Activated CD4-positive, alpha-beta T cell treated with anti-CD3 and anti-CD28 coated beads for 4 hours (primary cell): ENCODE measurements around the gene LRRC28.
"Not testable (repeated sequence)": the region's sequence is repeated elsewhere in the genome, so short reads cannot be mapped to it uniquely, and the experiment has no call there.

Experiments
- DNase-seq, 2 donors: peaks; one replicate each; pipeline ENCODE4 v3.0.0-alpha.2; 2020

The LRRC28 gene

DNA sequence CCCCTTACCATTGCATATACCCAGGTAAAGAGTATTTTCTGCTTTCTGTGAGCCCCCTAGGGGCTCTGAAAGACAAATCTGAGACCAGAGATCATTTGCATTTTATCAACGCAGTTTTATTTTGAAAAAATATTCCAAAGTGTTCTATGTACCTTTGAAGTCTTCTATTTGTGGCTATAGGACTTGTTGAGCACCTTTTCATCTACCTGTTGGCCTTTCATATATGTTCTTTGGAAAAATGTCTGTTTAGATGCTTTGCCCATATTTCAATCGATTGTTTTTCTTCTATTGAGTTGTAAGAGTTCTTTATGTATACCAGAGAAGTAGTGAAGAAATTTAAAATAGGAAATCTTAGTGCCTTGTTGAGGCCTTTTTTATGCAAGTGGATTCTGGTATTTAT, 94.0 kb downstream of the LRRC28 start:
- no peak for DNase-seq

DNA sequence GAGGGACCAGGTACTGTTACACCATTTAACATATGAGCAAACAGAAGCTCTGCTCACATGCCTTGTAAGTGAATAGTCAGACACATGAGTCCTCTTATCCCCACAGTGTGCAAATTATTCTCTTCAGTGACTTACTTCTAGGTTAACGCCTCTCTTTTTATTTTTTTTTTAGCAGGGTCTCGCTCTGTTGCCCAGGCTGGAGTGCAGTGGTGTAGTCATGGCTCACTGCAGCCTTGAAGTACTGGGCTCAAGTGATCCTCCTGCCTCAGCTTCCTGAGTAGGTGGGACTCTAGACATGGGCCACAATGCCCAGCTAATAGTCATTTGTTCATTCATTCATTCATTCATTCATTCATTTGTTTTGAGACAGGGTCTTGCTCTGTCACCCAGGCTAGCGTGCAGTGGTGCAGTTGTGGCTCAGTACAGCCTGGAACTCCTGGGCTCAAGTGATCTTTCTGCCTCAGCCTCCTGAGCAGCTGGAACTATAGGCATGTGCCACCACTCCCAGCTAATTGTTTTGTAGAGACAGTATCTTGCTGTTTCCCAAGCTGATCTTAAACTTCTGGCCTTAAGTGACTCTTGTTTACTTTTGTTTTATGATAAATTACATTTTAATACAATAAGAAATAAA, 94.7 kb downstream of the LRRC28 start:
- DNase-seq = no peak

DNA sequence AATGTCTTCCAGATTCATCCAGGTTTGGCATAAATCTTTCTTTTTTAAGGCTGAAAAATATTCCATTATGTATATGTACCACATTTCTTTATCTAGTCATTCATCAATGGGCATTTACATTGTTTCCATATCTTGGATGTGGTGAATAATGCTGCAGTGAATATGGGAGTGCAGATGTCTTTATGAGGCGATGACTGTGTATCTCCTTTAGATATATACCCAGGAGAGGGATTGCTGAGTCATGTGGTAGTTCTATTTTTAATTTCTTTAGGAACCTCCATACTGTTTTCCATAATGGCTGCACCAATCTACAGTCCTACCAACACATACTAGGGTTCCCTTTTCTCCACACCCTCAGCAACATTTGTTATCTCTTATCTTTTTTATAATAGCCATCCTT, 96.3 kb downstream of the LRRC28 start:
- no peak for DNase-seq

DNA sequence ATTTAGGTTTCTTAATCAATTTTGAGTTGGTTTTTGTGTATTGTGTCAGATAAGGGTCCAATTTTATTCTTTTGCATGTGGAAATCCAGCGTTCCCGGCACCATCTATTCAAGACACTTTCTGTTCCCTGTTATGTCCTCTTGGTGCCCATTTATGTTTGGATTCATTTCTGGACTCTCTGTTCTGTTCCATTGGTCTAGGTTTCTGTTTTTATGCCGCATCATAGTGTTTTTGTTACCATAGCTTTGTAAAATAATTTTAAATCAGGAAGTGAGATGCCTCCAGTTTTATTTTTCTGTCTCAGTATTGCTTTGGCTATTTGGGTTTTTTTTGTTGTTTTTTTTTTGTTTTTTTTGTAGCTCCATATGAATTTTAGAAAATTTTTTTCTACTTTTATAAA, 97.1 kb downstream of the LRRC28 start:
- no peak for DNase-seq

DNA sequence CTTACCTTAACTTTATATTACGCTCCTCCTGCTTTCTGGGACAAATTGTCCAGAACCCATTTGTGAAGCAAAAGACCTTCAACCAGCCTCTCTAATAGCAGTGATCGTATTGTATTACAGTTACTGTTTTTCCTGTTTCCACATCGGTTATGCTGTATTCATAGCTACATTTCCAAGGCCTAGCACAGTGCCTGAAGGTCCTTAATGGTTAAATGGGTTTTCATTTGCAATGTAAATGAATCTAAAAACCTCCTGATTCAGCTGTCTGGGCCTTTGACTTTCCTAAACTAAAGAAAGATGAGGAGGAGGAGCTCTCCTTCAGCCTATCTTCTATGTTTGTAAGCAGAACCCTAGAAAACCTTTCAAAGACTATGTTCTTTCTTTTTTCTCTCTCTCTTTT, 99.1 kb downstream of the LRRC28 start:
- DNase-seq = no peak

DNA sequence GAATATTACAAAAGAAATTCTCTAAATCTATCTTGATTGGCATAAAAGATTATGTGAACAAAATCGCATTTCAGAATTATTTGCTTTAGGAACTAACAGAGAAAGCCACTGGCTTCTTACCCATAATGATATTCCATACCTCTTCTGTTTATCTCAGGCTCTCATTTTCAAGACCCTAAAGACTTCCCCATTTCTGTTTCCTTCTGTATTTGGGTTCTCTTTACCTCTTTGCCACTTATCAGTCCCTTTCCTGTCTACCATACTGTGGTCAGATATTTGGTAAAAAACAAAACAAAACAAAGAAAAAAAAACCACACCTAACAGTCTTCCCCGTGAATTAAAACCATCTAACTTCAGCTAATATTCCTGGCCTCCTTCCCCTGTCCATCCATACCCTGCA, 108.5 kb downstream of the LRRC28 start:
- no peak for DNase-seq

DNA sequence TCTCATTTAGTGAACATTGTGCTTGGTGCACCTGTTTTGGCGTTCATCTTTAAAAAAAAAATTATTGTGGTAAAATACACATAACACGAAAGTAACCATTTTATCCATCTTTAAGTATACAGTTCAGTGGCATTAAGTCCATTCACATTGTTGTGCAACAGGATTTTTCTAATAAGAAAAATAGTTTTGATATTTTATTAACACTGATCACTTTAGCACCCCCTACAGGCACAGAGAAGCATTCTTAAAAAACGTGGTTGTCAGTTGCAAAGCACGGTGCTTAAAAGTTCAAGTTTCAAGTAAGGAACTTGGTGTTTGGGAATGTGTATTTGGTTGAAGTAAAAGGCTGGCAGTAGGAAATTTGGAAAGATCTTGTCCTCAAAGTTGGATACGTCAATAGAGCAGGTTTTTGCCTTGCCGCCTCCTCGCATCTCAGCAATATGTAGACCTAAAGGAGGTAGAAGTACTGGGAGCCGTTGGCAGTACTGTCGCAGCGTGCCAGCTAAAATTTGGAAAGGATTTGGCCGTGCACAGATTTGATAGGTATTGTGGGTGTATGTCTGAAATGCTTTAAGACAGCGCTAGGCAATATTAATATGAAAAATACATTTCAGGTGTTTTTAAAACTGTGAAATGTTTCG, 110.4 kb downstream of the LRRC28 start:
- DNase-seq = no peak

DNA sequence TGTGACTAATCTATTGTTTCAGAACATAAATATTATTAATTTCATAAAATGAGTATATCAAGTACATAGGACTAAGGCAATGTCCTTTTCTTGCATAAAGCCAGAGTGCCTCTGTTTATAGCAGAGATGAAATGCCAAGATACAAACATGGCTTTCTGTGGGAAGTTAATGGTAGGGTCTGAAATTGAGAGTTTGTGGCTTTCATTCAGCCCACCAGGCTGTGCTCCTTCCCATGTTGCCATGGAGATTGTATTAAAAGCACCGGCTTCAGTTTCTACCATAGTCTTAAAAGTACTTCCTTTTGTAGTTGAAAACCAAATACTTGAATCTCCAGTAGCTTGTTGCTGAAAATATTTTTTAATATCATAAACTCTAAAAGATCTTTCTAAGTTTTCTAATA, 114.0 kb downstream of the LRRC28 start:
- DNase-seq = no peak

DNA sequence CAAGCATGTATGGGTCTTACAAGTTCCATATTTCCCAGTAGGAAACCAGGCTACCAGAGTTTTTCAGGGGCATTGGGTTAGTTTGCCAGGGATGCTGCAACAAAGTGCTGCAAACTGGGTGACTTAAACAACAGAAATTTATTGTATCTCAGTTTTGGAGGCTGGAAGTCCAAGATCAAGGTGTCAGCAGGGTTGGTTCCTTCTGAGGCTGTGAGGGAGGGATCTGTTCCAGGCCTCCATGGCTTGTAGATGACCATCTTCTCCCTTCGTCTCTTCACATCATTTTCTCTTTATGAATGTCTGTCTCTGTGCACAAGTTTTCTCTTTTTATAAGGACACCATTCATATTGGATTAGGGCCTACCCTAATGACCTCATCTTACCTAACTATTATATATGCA, 114.7 kb downstream of the LRRC28 start:
- DNase-seq = no peak

DNA sequence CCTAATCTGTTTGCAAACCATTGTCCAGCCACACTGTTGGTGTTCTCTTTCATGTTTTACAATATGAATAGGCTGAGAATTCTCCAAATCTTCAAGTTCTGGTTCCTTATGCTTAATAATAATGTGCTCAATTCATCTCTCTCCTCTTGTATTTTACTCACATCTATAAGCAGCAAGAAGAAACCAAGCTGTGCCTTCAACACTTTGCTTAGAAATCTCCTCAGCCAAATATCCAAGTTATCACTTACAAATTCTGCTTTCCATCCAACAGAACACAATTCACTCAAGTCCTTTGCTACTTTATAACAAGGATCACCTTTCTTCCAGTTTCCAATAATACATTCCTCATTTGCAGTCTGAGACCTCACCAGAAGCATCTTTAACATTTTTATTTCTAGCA, 117.5 kb downstream of the LRRC28 start:
- no peak for DNase-seq

DNA sequence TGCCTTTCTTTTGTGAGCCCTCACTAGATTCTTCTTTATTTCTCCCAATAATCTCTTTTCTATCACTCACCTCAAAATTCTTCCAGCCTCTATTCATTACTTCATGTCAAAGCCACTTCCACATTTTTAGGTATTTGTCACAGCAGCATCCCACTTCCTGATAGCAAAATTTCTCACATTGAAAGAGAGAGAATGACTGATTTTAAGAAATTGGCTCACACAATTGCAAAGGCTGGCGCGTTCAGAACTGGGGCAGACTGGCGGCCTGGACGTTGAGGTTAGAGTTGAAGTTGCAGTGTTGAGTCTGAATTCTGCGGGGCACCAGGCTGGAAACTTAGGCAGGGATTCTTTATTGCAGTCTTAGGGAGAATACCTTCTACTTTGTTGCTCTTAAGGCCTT, 117.9 kb downstream of the LRRC28 start:
- DNase-seq = no peak

DNA sequence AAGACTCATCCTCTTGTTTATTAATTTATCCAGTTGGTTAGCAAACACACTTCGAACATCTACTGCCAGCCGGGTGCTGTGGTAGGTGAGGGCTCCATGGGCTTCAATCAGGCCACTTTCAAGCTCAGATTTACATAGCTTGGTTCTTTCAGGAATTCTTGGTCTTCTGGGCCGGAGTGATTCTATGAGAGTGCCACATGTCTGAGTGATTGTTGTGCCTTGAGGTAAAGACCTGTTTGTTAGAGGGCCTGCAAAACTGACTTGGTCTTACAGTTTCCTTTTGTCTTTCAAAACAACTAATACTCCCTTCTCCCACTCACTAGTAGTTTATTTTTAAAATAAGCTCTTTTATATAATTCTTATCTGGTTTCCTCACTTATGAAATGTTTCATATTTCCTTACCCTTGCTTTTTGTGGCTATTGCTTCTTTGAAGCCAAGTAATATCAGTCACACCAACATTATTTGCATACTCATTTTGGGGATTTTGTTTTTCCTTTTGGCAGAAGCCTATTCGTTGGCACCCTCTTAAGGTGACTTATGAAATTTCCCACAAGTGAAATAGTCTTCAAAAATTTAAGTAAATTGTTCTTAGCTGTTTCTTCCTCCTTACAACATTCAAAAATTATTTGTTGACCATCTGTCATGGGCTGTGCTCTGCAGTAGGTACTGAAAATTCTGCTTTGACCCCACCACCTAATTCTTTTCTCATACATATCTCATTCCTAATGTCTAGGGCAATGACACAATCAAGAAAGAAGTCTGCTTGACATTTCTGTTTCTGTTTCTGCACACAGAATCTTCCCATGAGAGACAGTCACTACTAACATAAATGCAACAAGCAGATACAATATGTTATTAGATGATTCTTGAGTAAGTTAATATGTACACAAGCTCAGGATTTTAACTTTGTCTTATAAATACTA, 120.2 kb downstream of the LRRC28 start:
- no peak for DNase-seq

DNA sequence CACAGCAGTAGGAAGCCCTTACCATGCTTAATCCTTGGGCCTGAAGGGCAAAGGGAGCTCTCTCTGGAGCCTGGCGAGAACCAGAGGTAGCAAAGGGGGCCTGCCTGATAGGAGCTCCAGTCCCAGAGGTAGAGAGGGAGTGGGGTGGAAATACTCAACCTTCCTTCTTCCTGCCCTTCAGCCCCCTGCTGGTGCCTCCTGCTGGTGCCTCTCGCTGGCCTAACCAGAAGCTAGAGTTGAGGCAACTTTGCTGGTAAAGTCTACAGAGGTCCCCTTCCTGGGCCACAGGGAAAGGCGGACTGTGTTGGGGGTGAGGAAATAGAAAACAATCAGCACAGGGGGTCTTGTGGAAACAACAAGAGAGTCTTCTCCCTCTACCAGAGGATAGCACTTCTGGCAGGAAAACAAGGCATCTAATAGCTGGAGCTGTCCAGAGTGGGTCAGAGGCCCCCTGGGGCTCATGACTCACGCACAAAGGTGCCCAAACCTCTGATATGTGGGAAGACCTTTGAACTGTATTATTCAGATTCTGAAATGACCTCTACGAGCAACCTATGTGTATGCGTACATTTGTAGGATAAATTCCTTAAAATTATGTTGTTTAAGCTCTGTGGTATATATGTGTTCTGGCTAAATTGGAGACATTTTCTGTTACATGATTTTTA, 133.9 kb downstream of the LRRC28 start:
- no peak for DNase-seq

DNA sequence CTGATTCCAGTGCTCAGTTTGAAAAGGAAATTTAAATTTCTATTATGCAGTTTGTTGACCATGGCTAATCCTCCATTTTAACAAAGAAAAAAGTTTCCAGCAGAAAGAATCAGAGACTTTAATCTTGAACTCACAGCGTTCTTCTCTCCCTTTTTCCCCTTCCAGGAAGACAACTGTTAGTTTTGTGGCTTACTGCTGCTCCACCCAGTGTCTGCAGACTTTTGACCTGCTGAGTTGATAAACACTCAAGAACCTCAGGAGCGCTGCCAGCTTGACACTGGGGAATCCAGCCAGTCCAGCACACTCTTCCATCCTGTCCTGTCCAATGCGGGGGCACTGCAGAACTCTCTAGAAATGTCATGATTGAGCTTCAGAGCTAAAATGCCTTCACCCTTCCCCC, 134.6 kb downstream of the LRRC28 start:
- DNase-seq = no peak

DNA sequence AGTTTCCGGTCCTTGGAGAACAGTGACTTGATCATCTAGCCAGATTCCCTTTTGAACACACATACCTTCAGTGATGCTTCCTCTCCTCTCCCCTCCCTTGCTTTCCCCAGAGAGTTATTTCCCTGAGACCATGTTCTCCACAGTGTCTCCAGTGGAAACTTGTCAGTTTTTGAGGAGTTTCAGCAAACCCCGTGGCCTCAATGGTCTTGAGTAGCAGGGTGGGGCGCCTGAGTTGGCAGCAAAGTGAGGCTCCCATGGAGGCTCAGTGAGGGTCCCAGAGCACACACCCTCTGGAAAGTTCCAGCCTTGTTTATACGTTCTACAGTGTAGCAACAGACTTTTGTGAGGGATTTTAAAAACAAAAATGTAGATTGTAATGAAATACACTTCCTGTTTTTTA, 135.1 kb downstream of the LRRC28 start:
- no peak for DNase-seq

DNA sequence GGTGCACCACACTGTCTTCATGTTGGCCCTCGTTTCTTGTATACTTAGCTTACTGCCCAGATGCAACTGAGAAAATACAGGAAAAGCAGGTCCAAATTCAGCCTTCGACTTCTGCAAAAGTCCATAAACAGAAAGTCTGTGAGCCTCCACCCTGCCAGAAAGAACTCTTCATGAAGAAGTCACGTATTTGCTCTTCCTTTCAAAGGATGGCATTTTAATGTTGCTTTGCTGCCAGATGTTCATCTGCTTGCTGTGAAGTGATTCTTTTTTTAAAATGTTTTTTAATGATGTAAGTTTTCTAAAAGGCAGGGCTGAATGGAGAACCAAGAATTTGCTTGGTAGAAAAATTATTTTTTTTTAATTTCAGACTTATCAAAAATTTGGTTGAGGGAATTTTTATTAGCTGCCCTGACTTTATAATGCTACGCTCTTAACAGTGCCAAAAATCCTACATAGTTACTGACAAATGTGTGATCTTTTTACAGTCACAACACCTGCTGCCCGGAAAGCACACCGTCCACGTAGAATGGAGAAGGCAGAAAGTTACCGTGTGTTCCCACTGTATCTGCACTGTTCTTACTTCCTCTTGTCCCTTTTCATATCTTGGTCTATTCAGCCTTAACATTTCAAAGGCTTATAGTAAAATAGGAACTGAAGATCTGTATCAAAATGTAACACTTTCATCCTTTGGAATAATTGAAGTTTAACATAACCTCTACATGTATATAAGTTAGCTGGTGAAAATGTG, 136.3 kb downstream of the LRRC28 start:
- no peak for DNase-seq

DNA sequence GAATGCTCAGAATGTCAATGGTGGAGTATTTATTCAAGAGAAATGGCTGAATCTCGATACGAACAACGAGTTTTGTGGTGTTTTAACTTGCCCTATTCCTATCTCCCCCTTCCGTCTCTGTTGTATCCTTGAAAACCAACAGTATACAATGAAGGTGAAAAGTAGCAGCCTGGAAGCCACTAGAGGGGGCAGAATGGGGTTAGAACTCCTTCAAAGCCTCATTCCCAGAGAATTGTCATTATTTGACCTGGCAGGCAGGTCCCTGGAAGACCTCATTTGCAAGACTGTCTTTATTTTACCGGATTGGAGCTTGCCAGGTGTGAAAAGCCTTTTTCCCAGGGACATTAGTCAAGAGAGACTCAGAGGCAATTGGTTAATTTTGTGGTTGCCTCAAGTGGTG, 139.4 kb downstream of the LRRC28 start:
- no peak for DNase-seq

DNA sequence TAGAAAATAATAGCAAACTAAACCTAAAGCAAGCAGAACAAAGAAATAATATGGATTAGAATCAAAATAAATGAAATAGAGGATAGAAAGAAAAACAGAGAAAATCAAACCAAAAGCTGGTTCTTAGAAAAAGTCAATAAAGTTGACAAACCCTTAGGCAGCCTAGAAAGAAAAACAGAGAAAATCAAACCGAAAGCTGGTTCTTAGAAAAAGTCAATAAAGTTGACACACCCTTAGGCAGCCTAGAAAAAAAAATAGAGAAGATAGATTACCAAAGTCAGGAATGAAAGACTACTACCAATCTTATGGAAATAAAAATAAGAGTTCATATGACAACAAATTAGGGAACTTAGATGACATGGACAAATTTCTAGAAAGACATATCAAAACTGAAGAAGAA, 142.4 kb downstream of the LRRC28 start:
- no peak for DNase-seq

DNA sequence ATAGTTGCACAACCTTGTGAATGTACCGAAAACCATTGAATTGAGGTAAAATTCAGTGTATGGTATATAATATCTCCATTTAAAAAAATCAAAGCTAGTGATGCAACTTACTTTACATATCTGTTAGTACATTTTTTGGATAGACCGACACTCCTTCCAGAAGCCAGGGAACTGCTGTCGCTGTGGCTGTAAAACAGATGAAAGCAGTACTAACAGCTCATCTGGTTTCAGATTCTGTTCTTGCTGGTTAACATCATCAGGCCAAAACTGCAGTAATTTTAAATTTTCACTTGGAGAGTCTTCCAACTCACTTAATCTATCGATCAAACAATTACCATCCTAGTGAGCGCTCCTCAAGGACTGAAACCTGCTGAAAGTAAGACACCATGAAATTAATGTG, 145.1 kb downstream of the LRRC28 start:
- no peak for DNase-seq

DNA sequence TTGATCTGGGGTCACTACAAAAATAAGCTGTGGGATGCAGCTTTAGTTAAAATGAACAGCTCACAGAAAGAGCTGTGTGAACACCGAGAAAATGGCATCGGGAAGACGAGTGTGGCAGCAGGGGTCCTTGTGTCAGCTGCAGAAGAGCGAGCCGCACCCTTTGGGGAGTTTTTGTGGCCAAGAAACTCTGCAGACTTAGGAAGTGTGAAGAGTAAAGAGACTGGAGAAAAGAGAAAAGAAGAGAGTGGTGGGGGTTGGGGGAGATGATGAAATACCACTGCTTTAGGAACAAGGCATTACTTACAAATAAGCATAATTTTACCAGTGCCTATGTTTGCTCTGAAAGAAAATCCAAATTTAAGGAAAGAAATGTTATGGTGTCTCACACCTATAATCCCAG, 147.8 kb downstream of the LRRC28 start:
- DNase-seq = no peak

DNA sequence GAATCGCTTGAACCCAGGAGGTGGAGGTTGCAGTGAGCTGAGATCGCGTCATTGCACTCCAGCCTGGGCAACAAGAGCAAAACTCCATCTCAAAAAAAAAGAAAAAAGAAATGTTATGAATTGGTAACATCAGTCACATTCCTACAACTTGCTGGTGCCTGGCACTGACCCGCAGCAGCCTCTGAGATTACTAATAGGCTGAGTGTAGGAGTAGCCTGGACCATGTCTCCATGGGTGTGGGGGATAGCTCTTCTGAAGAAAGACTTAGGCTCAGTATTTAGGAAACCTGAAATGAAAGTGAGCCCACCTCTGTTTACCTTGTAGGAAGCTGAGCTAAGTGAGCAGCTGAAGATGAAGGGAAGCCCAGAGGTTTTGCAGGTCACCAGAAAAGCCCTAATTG, 148.3 kb downstream of the LRRC28 start:
- no peak for DNase-seq

DNA sequence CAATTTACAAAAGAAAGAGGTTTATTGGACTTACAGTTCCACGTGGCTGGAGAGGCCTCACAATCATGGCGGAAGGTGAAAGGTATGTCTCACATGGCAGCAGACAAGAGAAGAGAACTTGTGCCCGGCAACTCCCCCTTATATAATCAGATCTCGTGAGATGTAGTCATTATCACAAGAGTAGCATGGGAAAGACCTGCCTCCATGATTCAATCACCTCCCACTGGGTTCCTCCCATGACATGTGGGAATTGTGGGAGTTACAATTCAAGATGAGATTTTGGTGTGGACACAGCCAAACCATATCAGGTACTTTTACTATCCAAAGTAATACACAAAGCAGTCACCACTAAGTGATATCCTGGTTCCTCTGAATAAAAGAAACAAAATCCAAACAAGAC, 149.9 kb downstream of the LRRC28 start:
- DNase-seq = not testable (repeated sequence)
